Adrenal gland (tissue), 5 donors: ENCODE measurements around the gene UBA5.

Experiments used
- POLR2A ChIP-seq, 2 donors: fragments of 450-650 bp; IDR thresholded peaks; one replicate each; pipeline ENCODE4 v1.6.1; 2017; ENCODE audit warnings: antibody characterized with exemption in 2 of 2, mild to moderate bottlenecking in 2 of 2, moderate library complexity in 1 of 2
- TF ChIP-seq, protein P1 (sequence below), 6 experiments: fragments of 450-650 bp in 4 of 6; fragments of 200-600 bp in 2 of 6; sonication (generic) in 1 of 6; IDR thresholded peaks; 1 replicate in 5 of 6; 2 replicates in 1 of 6; pipeline versions ENCODE4 v1.5.1 to v1.8.0; 2016 to 2021; ENCODE audit warnings: antibody characterized with exemption in 6 of 6, mild to moderate bottlenecking in 2 of 6, moderate library complexity in 1 of 6
- donor health status: DM: no; HTN: no; CAD: no.

- TF ChIP-seq, protein P1, sequence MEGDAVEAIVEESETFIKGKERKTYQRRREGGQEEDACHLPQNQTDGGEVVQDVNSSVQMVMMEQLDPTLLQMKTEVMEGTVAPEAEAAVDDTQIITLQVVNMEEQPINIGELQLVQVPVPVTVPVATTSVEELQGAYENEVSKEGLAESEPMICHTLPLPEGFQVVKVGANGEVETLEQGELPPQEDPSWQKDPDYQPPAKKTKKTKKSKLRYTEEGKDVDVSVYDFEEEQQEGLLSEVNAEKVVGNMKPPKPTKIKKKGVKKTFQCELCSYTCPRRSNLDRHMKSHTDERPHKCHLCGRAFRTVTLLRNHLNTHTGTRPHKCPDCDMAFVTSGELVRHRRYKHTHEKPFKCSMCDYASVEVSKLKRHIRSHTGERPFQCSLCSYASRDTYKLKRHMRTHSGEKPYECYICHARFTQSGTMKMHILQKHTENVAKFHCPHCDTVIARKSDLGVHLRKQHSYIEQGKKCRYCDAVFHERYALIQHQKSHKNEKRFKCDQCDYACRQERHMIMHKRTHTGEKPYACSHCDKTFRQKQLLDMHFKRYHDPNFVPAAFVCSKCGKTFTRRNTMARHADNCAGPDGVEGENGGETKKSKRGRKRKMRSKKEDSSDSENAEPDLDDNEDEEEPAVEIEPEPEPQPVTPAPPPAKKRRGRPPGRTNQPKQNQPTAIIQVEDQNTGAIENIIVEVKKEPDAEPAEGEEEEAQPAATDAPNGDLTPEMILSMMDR (IDR thresholded peaks at IDR 0.05): no peak
- no peak for TF ChIP-seq POLR2A (IDR thresholded peaks at IDR 0.05)
These were observed 37.4 kb upstream of the UBA5 start for GRCh38 chr3:132622761-132623160.
